Adrenal gland (tissue), 12 donors: Measurements from ENCODE around the gene FAM156A. TPM values are rescaled to one million over a fixed set of nuclear protein-coding genes. Genes with fewer than 3 reads are reported as not detected.
"Not testable (repeated sequence)": the region's sequence is repeated elsewhere in the genome, so short reads cannot be mapped to it uniquely, and the experiment has no call there.

Experiments used
- DNase-seq, 7 donors: peaks; one replicate each; pipeline ENCODE4 v3.0.0-alpha.2; 2019 to 2020
- H3K27ac ChIP-seq, 5 donors: fragments of 200-600 bp; sonication (generic) in 4 of 5; 1 replicate in 3 of 5; 2 replicates in 2 of 5; pipeline versions ENCODE4 v1.5.1 to v1.8.0; 2016 to 2020; ENCODE audit warnings: mild to moderate bottlenecking in 1 of 5
- H3K27me3 ChIP-seq: fragments of 200-600 bp; 2 replicates; pipeline ENCODE4 v1.8.0; 2021
- H3K36me3 ChIP-seq, 2 donors: fragments of 200-600 bp; replicated peaks in 1 of 2; 1 replicate in 1 of 2; 2 replicates in 1 of 2; pipeline versions ENCODE4 v1.5.1 to v1.8.0; 2018 to 2022
- H3K4me1 ChIP-seq, 2 donors: fragments of 200-600 bp; replicated peaks in 1 of 2; 1 replicate in 1 of 2; 2 replicates in 1 of 2; pipeline versions ENCODE4 v1.5.1 to v1.8.0; 2018 to 2021
- H3K4me3 ChIP-seq, 4 donors: fragments of 200-600 bp; sonication (generic) in 3 of 4; one replicate each; pipeline ENCODE4 v1.5.1; 2016 to 2018
- H3K9me3 ChIP-seq, 3 donors: fragments of 200-600 bp; sonication (generic) in 1 of 3; replicated peaks in 1 of 3; 1 replicate in 2 of 3; 2 replicates in 1 of 3; pipeline versions ENCODE4 v1.5.1 to v1.8.0; 2016 to 2021
- CTCF ChIP-seq, 6 experiments: fragments of 450-650 bp in 4 of 6; fragments of 200-600 bp in 2 of 6; sonication (generic) in 1 of 6; IDR thresholded peaks; 1 replicate in 5 of 6; 2 replicates in 1 of 6; pipeline versions ENCODE4 v1.5.1 to v1.8.0; 2016 to 2021; ENCODE audit warnings: antibody characterized with exemption in 6 of 6, mild to moderate bottlenecking in 2 of 6, moderate library complexity in 1 of 6
- POLR2A ChIP-seq, 2 donors: fragments of 450-650 bp; IDR thresholded peaks; one replicate each; pipeline ENCODE4 v1.6.1; 2017; ENCODE audit warnings: antibody characterized with exemption in 2 of 2, mild to moderate bottlenecking in 2 of 2, moderate library complexity in 1 of 2
- WGBS, 4 donors: extraction: QIAGEN DNeasy Blood & Tissue Kit in 2 of 4; methylation state at CpG; one replicate each; pipeline versions ENCODE4 v1.1.5 to v1.1.7; 2013 to 2017; 5-methylcytosine and 5-hydroxymethylcytosine counted together
- intact Hi-C, 2 donors: fragments of 100-400 bp; cut with DNase I; formaldehyde crosslinking; loops; one replicate each; pipeline versions ENCODE4 v1.14.1 to v1.15.0; 2022 to 2023
- polyA plus RNA-seq, 3 donors: library from polyadenylated mRNA; stranded (reverse); fragments of 200-250 nt in 2 of 3; fragments of 350-450 nt in 1 of 3; fragmentation: Illumina TruSeq in 1 of 3; extraction: RNeasy Lipid Tissue Mini Kit (QIAGEN cat#74804) in 1 of 3; gene quantifications; one replicate each; pipeline ENCODE4 v1.2.3, GENCODE V29; 2013 to 2014
- total RNA-seq, 9 donors: library from RNA; depleted of rRNA in 4 of 9; stranded (reverse); fragments of >200 nt in 4 of 9; fragments of 120-200 nt in 1 of 9; fragmentation: NEBNext Ultra II Directional in 1 of 9; extraction: Animal tissue kit (Norgen Biotek cat#: 25700) in 1 of 9; gene quantifications; one replicate each; pipeline versions ENCODE4 v1.1.0 to v1.2.4, GENCODE V29; 2013 to 2023
- donor health status: healthy with polysubstance abuse.
- donor health status: Bipolar disorder and iron deficiency.
- donor health status: DM: yes; HTN: yes; CAD: no.
- donor health status: DM: no; HTN: no; CAD: no.
- donor health status: DM: no; HTN: no; CAD: no.
- donor health status: DM: yes; HTN: yes; CAD: no.

Gene FAM156A
- total and polyA plus RNA-seq, 12 donors = 4.4 to 56.0 (median 26.8) TPM

- Histone ChIP-seq H3K4me3 (peak overlapping the region in 3 of 4 donors; percentile 18 to 60 (median 34)), H3K27ac (peak overlapping the region; percentile 17 to 97 (median 90)), H3K36me3 (no peaks in the 10 kb centered on the region), H3K4me1 (no peaks in the 10 kb centered on the region), H3K9me3 (no peaks in the 10 kb centered on the region), H3K27me3 (peaks cover 10% of the 10 kb centered on the region)
- 0 to 41% (median 15%) methylated on average over 17 to 46 of the region's 46 CpGs for WGBS, 4 donors
- peak; percentile 90 to 97 (median 95) for DNase-seq
- peak; percentile 42 to 94 (median 82) for TF ChIP-seq CTCF (IDR thresholded peaks at IDR 0.05)
- TF ChIP-seq POLR2A (IDR thresholded peaks at IDR 0.05) = peak; percentile 24 to 63
- intact Hi-C loops = no loop called here
These were observed 37.0 kb upstream of the FAM156A start for GRCh38 chrX:52995135-52995986.

- Histone ChIP-seq H3K27me3 (no peaks in the 10 kb centered on the region), H3K9me3 (no peaks in the 10 kb centered on the region), H3K4me1 (peaks cover 0 to 10% of the 10 kb centered on the region in 2 donors), H3K27ac (no peak overlapping the region), H3K4me3 (no peak overlapping the region), H3K36me3 (no peaks in the 10 kb centered on the region)
- intact Hi-C loops = no loop called here
- 83 to 90% (median 85%) methylated on average over 5 of the region's 5 CpGs for WGBS, 4 donors
- TF ChIP-seq POLR2A (IDR thresholded peaks at IDR 0.05) (no peak), CTCF (IDR thresholded peaks at IDR 0.05) (no peak)
- peak in 1 of 7 donors; percentile 5 for DNase-seq
These were observed 32.5 kb upstream of the FAM156A start for GRCh38 chrX:52990848-52991247.

- H3K27me3 ChIP-seq, H3K4me3 ChIP-seq, H3K36me3 ChIP-seq, H3K4me1 ChIP-seq, intact Hi-C loops, H3K9me3 ChIP-seq: not testable (repeated sequence)
- DNase-seq = peak; percentile 56 to 84 (median 71)
- WGBS, 4 donors = 20 to 56% (median 29%) methylated on average over 4 to 7 of the region's 7 CpGs
- TF ChIP-seq CTCF (IDR thresholded peaks at IDR 0.05) = peak; percentile 26 to 68 (median 53)
- peak overlapping the region in 3 of 5 donors; percentile 29 to 57 (median 57) for H3K27ac ChIP-seq
These were observed 31.8 kb upstream of the FAM156A start for GRCh38 chrX:52990011-52990631.
